SK-N-SH (cell line): ENCODE data around the gene PCBP4. TPM values are rescaled to one million over a fixed set of nuclear protein-coding genes. Genes with fewer than 3 reads are reported as not detected.

ENCODE experiments used
- CTCF ChIA-PET: fragments of 300-600, 350-600 bp; formaldehyde crosslinking; extraction: SDS; loops from one replicate; lab custom pipeline; 2021; lab: Yijun Ruan, JAX
- POLR2A ChIA-PET: fragments of 350-600 bp; sonication (Branson Sonifier 250); formaldehyde crosslinking; extraction: SDS; loops from one replicate; lab custom pipeline; 2020; ENCODE audit warnings: antibody characterized with exemption, inconsistent platforms; lab: Yijun Ruan, JAX
- DNase-seq: peaks from one replicate; pipeline ENCODE4 v3.0.0; 2012
- H2AFZ ChIP-seq: fragments of 200-600 bp; sonication (generic); 2 replicates; pipeline ENCODE4 v1.8.1; 2016; ENCODE audit warnings: antibody characterized with exemption, mild to moderate bottlenecking, low read depth
- H3F3A ChIP-seq: fragments of 200-600 bp; sonication (generic); replicated peaks from 2 replicates; pipeline ENCODE3; 2016; ENCODE audit warnings: antibody characterized with exemption, mild to moderate bottlenecking; ENCODE audit not compliant: insufficient read depth
- H3K27ac ChIP-seq, 2 experiments: fragments of 200-500 bp in 1 of 2; fragments of 200-600 bp in 1 of 2; sonication (Bioruptor generic) in 1 of 2; sonication (generic), shearing (Covaris generic) in 1 of 2; 2 replicates each; pipeline versions ENCODE4 v1.5.1 to v1.6.1; 2014 to 2016; ENCODE audit warnings: low read depth in 2 of 2, inconsistent platforms in 1 of 2, low read length in 1 of 2, mild to moderate bottlenecking in 1 of 2, mixed read lengths in 1 of 2
- H3K27me3 ChIP-seq: fragments of 200-600 bp; sonication (generic), shearing (Covaris generic); 2 replicates; pipeline ENCODE4 v1.6.1; 2016; ENCODE audit warnings: mixed run types; ENCODE audit not compliant: insufficient read depth
- H3K36me3 ChIP-seq, 2 experiments: fragments of 200-500 bp in 1 of 2; fragments of 200-600 bp in 1 of 2; sonication (Bioruptor generic) in 1 of 2; sonication (generic) in 1 of 2; replicated peaks in 1 of 2; 2 replicates each; pipeline versions ENCODE3 to v1.5.1; 2014 to 2016; ENCODE audit warnings: low read length in 1 of 2, mild to moderate bottlenecking in 1 of 2; ENCODE audit not compliant: insufficient read depth in 2 of 2, control insufficient read depth in 1 of 2
- H3K4me1 ChIP-seq, 2 experiments: fragments of 200-500 bp in 1 of 2; fragments of 200-600 bp in 1 of 2; sonication (Bioruptor generic) in 1 of 2; sonication (generic), shearing (Covaris generic) in 1 of 2; 2 replicates each; pipeline versions ENCODE4 v1.5.1 to v1.6.1; 2014 to 2016; ENCODE audit warnings: low read depth in 1 of 2, low read length in 1 of 2, mixed run types in 1 of 2; ENCODE audit not compliant: insufficient read depth in 2 of 2, control insufficient read depth in 1 of 2
- H3K4me2 ChIP-seq: fragments of 200-600 bp; sonication (generic), shearing (Covaris generic); 2 replicates; pipeline ENCODE4 v1.6.1; 2017; ENCODE audit warnings: mixed run types
- H3K4me3 ChIP-seq, 2 experiments: fragments of 200-500 bp in 1 of 2; fragments of 200-600 bp in 1 of 2; sonication (Bioruptor generic) in 1 of 2; sonication (generic), shearing (Covaris generic) in 1 of 2; 2 replicates each; pipeline versions ENCODE4 v1.5.1 to v1.8.1; 2014 to 2016; ENCODE audit warnings: low read depth in 2 of 2, inconsistent platforms in 1 of 2, low read length in 1 of 2, mild to moderate bottlenecking in 1 of 2, mixed read lengths in 1 of 2, moderate library complexity in 1 of 2
- H3K79me2 ChIP-seq: fragments of 200-600 bp; sonication (generic); 2 replicates; pipeline ENCODE4 v1.8.1; 2017; ENCODE audit warnings: mild to moderate bottlenecking; ENCODE audit not compliant: insufficient read depth
- H3K9ac ChIP-seq: fragments of 200-600 bp; sonication (generic); 2 replicates; pipeline ENCODE4 v1.6.1; 2017; ENCODE audit warnings: mixed run types
- H3K9me2 ChIP-seq: fragments of 200-600 bp; sonication (generic); 2 replicates; pipeline ENCODE4 v1.6.1; 2017; ENCODE audit warnings: mixed run types
- H3K9me3 ChIP-seq: fragments of 200-600 bp; sonication (generic); 2 replicates; pipeline ENCODE4 v1.6.1; 2017; ENCODE audit warnings: mixed run types, mild to moderate bottlenecking, moderate library complexity
- H4K20me1 ChIP-seq: fragments of 200-600 bp; sonication (generic); 2 replicates; pipeline ENCODE4 v1.6.1; 2017; ENCODE audit warnings: mild to moderate bottlenecking, mixed run types; ENCODE audit not compliant: insufficient read depth
- CTCF ChIP-seq: fragments of 200-600 bp; sonication (generic); IDR thresholded peaks from 2 replicates; pipeline ENCODE4 v1.6.1; 2017; ENCODE audit warnings: antibody characterized with exemption, mild to moderate bottlenecking, moderate library complexity
- EZH2phosphoT487 ChIP-seq: fragments of 200-600 bp; sonication (generic); IDR thresholded peaks from 2 replicates; pipeline ENCODE4 v1.6.1; 2017; ENCODE audit warnings: low read depth, mixed run types, mild to moderate bottlenecking, antibody characterized with exemption, moderate library complexity, borderline replicate concordance
- GABPA ChIP-seq: IDR thresholded peaks from 2 replicates; pipeline ENCODE4 v1.4.0; 2012; ENCODE audit warnings: low read depth, mild to moderate bottlenecking
- GATA2 ChIP-seq: sonication (generic); formaldehyde crosslinking; IDR thresholded peaks from 2 replicates; pipeline ENCODE4 v1.5.0; 2020; ENCODE audit warnings: mild to moderate bottlenecking, missing genetic modification reagents
- IRF3 ChIP-seq: fragments of 150-350 bp; IDR thresholded peaks from 2 replicates; pipeline ENCODE4 v1.6.1; 2016; ENCODE audit warnings: mild to moderate bottlenecking, low read depth, low read length
- JUND ChIP-seq: IDR thresholded peaks from 2 replicates; pipeline ENCODE4 v1.4.0; 2012
- MXI1 ChIP-seq: IDR thresholded peaks from 2 replicates; pipeline ENCODE4 v1.6.1; 2012; ENCODE audit warnings: mild to moderate bottlenecking, low read depth, low read length, improper control_type of control experiment
- NFIC ChIP-seq: IDR thresholded peaks from 2 replicates; pipeline ENCODE4 v1.4.0; 2012; ENCODE audit warnings: borderline replicate concordance
- NRF1 ChIP-seq: IDR thresholded peaks from 2 replicates; pipeline ENCODE4 v1.6.1; 2012; ENCODE audit warnings: low read depth, mild to moderate bottlenecking, low read length
- RAD21 ChIP-seq: IDR thresholded peaks from 2 replicates; pipeline ENCODE4 v1.6.1; 2012; ENCODE audit warnings: mild to moderate bottlenecking, low read length
- RFX5 ChIP-seq: IDR thresholded peaks from 2 replicates; pipeline ENCODE4 v1.6.1; 2012; ENCODE audit warnings: mild to moderate bottlenecking, improper control_type of control experiment, low read length
- RXRA ChIP-seq: IDR thresholded peaks from 2 replicates; pipeline ENCODE4 v1.4.0; 2012; ENCODE audit warnings: low read depth, mild to moderate bottlenecking, borderline replicate concordance
- SIN3A ChIP-seq: IDR thresholded peaks from 2 replicates; pipeline ENCODE4 v1.6.1; 2012; ENCODE audit warnings: low read depth, mild to moderate bottlenecking, low read length, moderate library complexity, borderline replicate concordance
- TCF12 ChIP-seq: IDR thresholded peaks from 2 replicates; pipeline ENCODE4 v1.4.0; 2012
- USF1 ChIP-seq: IDR thresholded peaks from 2 replicates; pipeline ENCODE4 v1.4.0; 2012; ENCODE audit warnings: low read depth, borderline replicate concordance
- USF2 ChIP-seq: fragments of 150-350 bp; IDR thresholded peaks from 2 replicates; pipeline ENCODE4 v1.6.1; 2017; ENCODE audit warnings: antibody characterized with exemption, low read length, low read depth, borderline replicate concordance
- YY1 ChIP-seq: IDR thresholded peaks from 2 replicates; pipeline ENCODE4 v1.4.0; 2012; ENCODE audit warnings: low read depth, mild to moderate bottlenecking
- WGBS: methylation state at CpG from one replicate; pipeline ENCODE4 v1.1.6; 2017; ENCODE audit warnings: low lambda C conversion rate; 5-methylcytosine and 5-hydroxymethylcytosine counted together
- polyA plus RNA-seq, 3 experiments: library from polyadenylated mRNA; depleted of rRNA; stranded (reverse); fragments of >200 nt; gene quantifications; 2 replicates each; pipeline ENCODE4 v1.2.3, GENCODE V29; 2012

PCBP4 gene
- polyA plus RNA-seq, 1 of the 3 experiments (the other 2 are of a cell fraction) = 97.4 TPM

GRCh38 chr3:51944451-51945021 is 22.7 kb downstream of the PCBP4 start:
- no peak for DNase-seq
- 89% methylated on average over 11 of the region's 11 CpGs for WGBS
- Histone ChIP-seq H3F3A (no peaks in the 10 kb centered on the region), H3K36me3 (peaks cover 0 to 2% of the 10 kb centered on the region in 2 experiments), H4K20me1 (0 out of 2 replicates have a peak, but pooled peaks cover under 1% of the 10 kb centered on the region), H3K9ac (no peak overlapping the region), H3K9me3 (no peaks in the 10 kb centered on the region), H3K27me3 (no peaks in the 10 kb centered on the region), H3K27ac (no peak overlapping the region), H3K4me1 (peaks cover 11 to 18% of the 10 kb centered on the region in 2 experiments; a peak in 3 of 4 replicates), H2AFZ (no peak overlapping the region), H3K4me2 (no peak overlapping the region), H3K4me3 (no peak overlapping the region), H3K9me2 (no peaks in the 10 kb centered on the region), H3K79me2 (peaks cover 21% of the 10 kb centered on the region)
- TF ChIP-seq EZH2phosphoT487 = no peak
- TF ChIP-seq NRF1 = no peak
- TF ChIP-seq SIN3A = no peak
- TF ChIP-seq USF1 = no peak
- no peak for TF ChIP-seq JUND
- no peak for TF ChIP-seq TCF12
- no peak for TF ChIP-seq RAD21
- no peak for TF ChIP-seq CTCF
- no peak for TF ChIP-seq NFIC
- TF ChIP-seq GABPA = no peak
- no peak for TF ChIP-seq MXI1
- no peak for TF ChIP-seq IRF3
- TF ChIP-seq RFX5 = no peak
- no peak for TF ChIP-seq YY1
- TF ChIP-seq GATA2 = no peak
- no peak for TF ChIP-seq USF2
- TF ChIP-seq RXRA = no peak
- POLR2A ChIA-PET = interaction anchor here (1.4 kb wide), 1 partner anchor 29 kb away, joined by 3 read pairs; the partner anchor contains the start of gene ABHD14B
- CTCF ChIA-PET = interaction anchor here (1.0 to 5.3 kb wide), 3 partner anchors 30 to 111 kb away, joined by 3 to 80 read pairs (median 3); partner anchors contain the start of genes ABHD14A, ABHD14B and DUSP7
